Measurements from ENCODE around the gene CTNNA1. TPM values are rescaled to one million over a fixed set of nuclear protein-coding genes. Genes with fewer than 3 reads are reported as not detected.
A peak's percentile ranks its signal among the peaks of the same experiment; 100 is the strongest.

CTNNA1 gene
- polyA plus RNA-seq, 1 of the 3 experiments (the other 2 are of a cell fraction): 130 TPM

GRCh38 chr5:138705007-138705406 is 48.2 kb upstream of the CTNNA1 start:
- Histone ChIP-seq H3K36me3 (replicated peaks in 1 of 2; ENCODE audit: control insufficient read depth in 1 of 2, insufficient read depth in 2 of 2, low read length in 1 of 2) (no peaks in the 10 kb centered on the region), H3K9me2 (no peaks in the 10 kb centered on the region), H3K27ac (ENCODE audit: low read depth in 2 of 2, low read length in 1 of 2) (peak overlapping the region; percentile 24 to 79), H3K27me3 (ENCODE audit: insufficient read depth) (no peaks in the 10 kb centered on the region), H3K9ac (no peak overlapping the region; the same call in 1 of the 2 replicates), H3K4me1 (ENCODE audit: control insufficient read depth in 1 of 2, insufficient read depth in 2 of 2, low read depth in 1 of 2, low read length in 1 of 2) (peaks cover 3 to 18% of the 10 kb centered on the region in 2 experiments; a peak in 1 of 4 replicates), H3F3A (replicated peaks; ENCODE audit: insufficient read depth) (peaks cover 4% of the 10 kb centered on the region), H2AFZ (ENCODE audit: low read depth) (no peak overlapping the region), H3K4me3 (ENCODE audit: low read depth in 2 of 2, low read length in 1 of 2) (no peak overlapping the region), H3K4me2 (peak overlapping the region; percentile 53; the same call in 1 of the 2 replicates), H3K9me3 (no peaks in the 10 kb centered on the region), H3K79me2 (ENCODE audit: insufficient read depth) (no peaks in the 10 kb centered on the region), H4K20me1 (ENCODE audit: insufficient read depth) (no peaks in the 10 kb centered on the region)
- peak; percentile 65 for DNase-seq
- ChIA-PET POLR2A (no interaction called here), CTCF (interaction anchor here (0.8 to 1.5 kb wide), 3 partner anchors 71 to 168 kb away, joined by 3 read pairs; no protein-coding TSS in a partner anchor)
- WGBS (ENCODE audit: low lambda C conversion rate): 11% methylated on average over 3 of the region's 3 CpGs
- TF ChIP-seq USF2 (IDR thresholded peaks at IDR 0.05; ENCODE audit: borderline replicate concordance, low read depth, low read length) (no peak), EP300 (IDR thresholded peaks at IDR 0.05; ENCODE audit: borderline replicate concordance in 1 of 2, low read depth in 1 of 2, low read length in 1 of 2) (peak; percentile 26 to 80; a peak in 3 of 4 replicates), JUND (IDR thresholded peaks at IDR 0.05) (0 out of 2 replicates have a peak, but pooled peaks have one; percentile 23), IRF3 (IDR thresholded peaks at IDR 0.05; ENCODE audit: low read depth, low read length) (no peak), TAF1 (IDR thresholded peaks at IDR 0.05; ENCODE audit: borderline replicate concordance, low read depth, low read length) (no peak), GATA2 (CRISPR knock-in tag; IDR thresholded peaks at IDR 0.05) (peak; percentile 93), RFX5 (IDR thresholded peaks at IDR 0.05; ENCODE audit: low read length) (no peak), TEAD4 (IDR thresholded peaks at IDR 0.05; ENCODE audit: borderline replicate concordance, insufficient read depth) (no peak), GABPA (IDR thresholded peaks at IDR 0.05; ENCODE audit: low read depth) (no peak), REST (IDR thresholded peaks at IDR 0.05; ENCODE audit: low read depth, low read length) (no peak), RAD21 (IDR thresholded peaks at IDR 0.05; ENCODE audit: low read length) (no peak), EZH2phosphoT487 (IDR thresholded peaks at IDR 0.05; ENCODE audit: borderline replicate concordance, low read depth) (no peak), TCF12 (IDR thresholded peaks at IDR 0.05) (peak; percentile 62), FOXM1 (IDR thresholded peaks at IDR 0.05; ENCODE audit: low read depth) (no peak), RCOR1 (IDR thresholded peaks at IDR 0.05; ENCODE audit: low read length) (peak; percentile 83), USF1 (IDR thresholded peaks at IDR 0.05; ENCODE audit: borderline replicate concordance, low read depth) (no peak), CHD2 (IDR thresholded peaks at IDR 0.05; ENCODE audit: low read length, partially characterized antibody) (peak; percentile 62), MEF2A (IDR thresholded peaks at IDR 0.05; ENCODE audit: borderline replicate concordance, low read depth) (no peak), RXRA (IDR thresholded peaks at IDR 0.05; ENCODE audit: borderline replicate concordance, low read depth) (no peak), NFIC (IDR thresholded peaks at IDR 0.05; ENCODE audit: borderline replicate concordance) (no peak), YY1 (IDR thresholded peaks at IDR 0.05; ENCODE audit: low read depth) (no peak), POLR2AphosphoS5 (IDR thresholded peaks at IDR 0.05; ENCODE audit: low read depth, low read length) (peak; percentile 37; the same call in 1 of the 2 replicates), MXI1 (IDR thresholded peaks at IDR 0.05; ENCODE audit: low read depth, low read length) (no peak), ELF1 (IDR thresholded peaks at IDR 0.05) (no peak), SIN3A (IDR thresholded peaks at IDR 0.05; ENCODE audit: borderline replicate concordance, low read depth, low read length) (no peak), MAX (IDR thresholded peaks at IDR 0.05; ENCODE audit: low read depth) (no peak)
- TF ChIP-seq, protein P1, sequence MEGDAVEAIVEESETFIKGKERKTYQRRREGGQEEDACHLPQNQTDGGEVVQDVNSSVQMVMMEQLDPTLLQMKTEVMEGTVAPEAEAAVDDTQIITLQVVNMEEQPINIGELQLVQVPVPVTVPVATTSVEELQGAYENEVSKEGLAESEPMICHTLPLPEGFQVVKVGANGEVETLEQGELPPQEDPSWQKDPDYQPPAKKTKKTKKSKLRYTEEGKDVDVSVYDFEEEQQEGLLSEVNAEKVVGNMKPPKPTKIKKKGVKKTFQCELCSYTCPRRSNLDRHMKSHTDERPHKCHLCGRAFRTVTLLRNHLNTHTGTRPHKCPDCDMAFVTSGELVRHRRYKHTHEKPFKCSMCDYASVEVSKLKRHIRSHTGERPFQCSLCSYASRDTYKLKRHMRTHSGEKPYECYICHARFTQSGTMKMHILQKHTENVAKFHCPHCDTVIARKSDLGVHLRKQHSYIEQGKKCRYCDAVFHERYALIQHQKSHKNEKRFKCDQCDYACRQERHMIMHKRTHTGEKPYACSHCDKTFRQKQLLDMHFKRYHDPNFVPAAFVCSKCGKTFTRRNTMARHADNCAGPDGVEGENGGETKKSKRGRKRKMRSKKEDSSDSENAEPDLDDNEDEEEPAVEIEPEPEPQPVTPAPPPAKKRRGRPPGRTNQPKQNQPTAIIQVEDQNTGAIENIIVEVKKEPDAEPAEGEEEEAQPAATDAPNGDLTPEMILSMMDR (IDR thresholded peaks at IDR 0.05): no peak

All from SK-N-SH (cell line).